Hepatocyte (in vitro differentiated cells): ENCODE measurements around the gene ELOVL5.

Experiments used
- CTCF ChIP-seq: fragments of 200-600 bp; sonication (generic); IDR thresholded peaks from 2 replicates; pipeline ENCODE4 v1.5.1; 2016; ENCODE audit warnings: antibody characterized with exemption, mild to moderate bottlenecking; ENCODE audit not compliant: poor library complexity
- EZH2 ChIP-seq: fragments of 200-600 bp; sonication (generic); IDR thresholded peaks from 2 replicates; pipeline ENCODE4 v1.6.1; 2016; ENCODE audit warnings: antibody characterized with exemption, mild to moderate bottlenecking, borderline replicate concordance
- EZH2phosphoT487 ChIP-seq: fragments of 200-600 bp; sonication (generic); IDR thresholded peaks from one replicate; pipeline ENCODE4 v1.6.1; 2018; ENCODE audit warnings: antibody characterized with exemption, mild to moderate bottlenecking, low read depth, moderate library complexity; ENCODE audit not compliant: unreplicated experiment, severe bottlenecking

DNA sequence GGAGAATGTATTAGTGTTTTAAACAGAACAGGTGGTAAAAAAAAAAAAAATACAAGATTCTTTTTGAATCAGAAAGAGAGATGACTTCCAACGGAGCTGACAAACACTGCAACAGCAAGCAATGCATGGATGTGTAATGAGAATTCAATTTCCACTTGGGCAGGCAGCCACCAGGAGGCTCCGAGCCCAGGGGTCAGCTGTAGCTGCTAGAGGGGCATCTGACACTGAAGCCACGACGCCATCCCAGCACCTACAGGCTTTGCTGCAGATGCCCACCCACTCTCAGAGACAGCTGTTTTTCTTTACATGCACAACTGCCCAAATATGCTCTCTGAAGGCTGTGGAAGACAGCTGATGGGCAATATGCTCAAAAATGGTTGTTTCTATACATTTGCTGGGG lies 75.4 kb downstream of the ELOVL5 start:
- TF ChIP-seq EZH2phosphoT487, result no peak
- no peak for TF ChIP-seq CTCF
- no peak for TF ChIP-seq EZH2
